H1 (cell line): ENCODE measurements around the gene NRROS. TPM values are rescaled to one million over a fixed set of nuclear protein-coding genes. Genes with fewer than 3 reads are reported as not detected.

Source experiments
- CTCF ChIA-PET: fragments of 300-600 bp; sonication (Branson Sonifier 250); formaldehyde crosslinking; loops from one replicate; lab custom pipeline; 2021; ENCODE audit not compliant: partially characterized antibody; lab: Charles Lee
- POLR2A ChIA-PET: fragments of 300-600 bp; sonication (Branson Sonifier 250); formaldehyde crosslinking; loops from one replicate; lab custom pipeline; 2021; ENCODE audit warnings: inconsistent platforms; ENCODE audit not compliant: partially characterized antibody; lab: Charles Lee
- DNase-seq, 2 experiments: peaks; one replicate each; pipeline versions ENCODE4 v3.0.0 to v3.0.0-alpha.2; 2010 to 2022; ENCODE audit warnings: low spot score in 2 of 2, low read depth in 1 of 2, mixed read lengths in 1 of 2
- FAIRE-seq: peaks from 2 replicates; lab custom pipeline; 2011; peaks lifted over from hg19 to GRCh38; lab: Jason Lieb, UNC
- H2AFZ ChIP-seq: 2 replicates; pipeline ENCODE4 v1.8.1; 2012; ENCODE audit warnings: low read length, inconsistent platforms
- H2AK5ac ChIP-seq: 2 replicates; pipeline ENCODE4 v1.6.1; 2013; ENCODE audit warnings: low read depth, low read length
- H2BK120ac ChIP-seq: replicated peaks from 2 replicates; pipeline ENCODE3; 2013; ENCODE audit warnings: low read depth, low read length, inconsistent platforms
- H2BK12ac ChIP-seq: 2 replicates; pipeline ENCODE4 v1.6.1; 2013; ENCODE audit warnings: low read depth, low read length
- H2BK15ac ChIP-seq: 2 replicates; pipeline ENCODE4 v1.6.1; 2013; ENCODE audit warnings: low read length
- H2BK20ac ChIP-seq: 2 replicates; pipeline ENCODE4 v1.6.1; 2013; ENCODE audit warnings: low read length
- H2BK5ac ChIP-seq: 2 replicates; pipeline ENCODE4 v1.6.1; 2013; ENCODE audit warnings: low read depth, low read length
- H3K14ac ChIP-seq: 2 replicates; pipeline ENCODE4 v1.6.1; 2013; ENCODE audit warnings: inconsistent platforms; ENCODE audit not compliant: insufficient read length
- H3K18ac ChIP-seq: 2 replicates; pipeline ENCODE4 v1.6.1; 2013; ENCODE audit warnings: low read length; ENCODE audit errors: extremely low read depth
- H3K23ac ChIP-seq: 2 replicates; pipeline ENCODE4 v1.6.1; 2013; ENCODE audit warnings: inconsistent platforms; ENCODE audit not compliant: insufficient read length
- H3K23me2 ChIP-seq: 2 replicates; pipeline ENCODE4 v1.6.1; 2013; ENCODE audit warnings: low read depth, low read length
- H3K27ac ChIP-seq: 2 replicates; pipeline ENCODE4 v1.6.1; 2011; ENCODE audit warnings: low read depth, low read length, inconsistent platforms
- H3K27me3 ChIP-seq, 4 experiments: replicated peaks in 1 of 4; 1 replicate in 1 of 4; 2 replicates in 3 of 4; pipeline versions ENCODE4 v1.6.1 to v1.8.1; 2011 to 2013; ENCODE audit warnings: low read length in 3 of 4, mild to moderate bottlenecking in 3 of 4, inconsistent platforms in 2 of 4, mixed read lengths in 2 of 4, moderate library complexity in 1 of 4; ENCODE audit not compliant: control insufficient read depth in 3 of 4, insufficient read depth in 3 of 4; ENCODE audit errors: extremely low read depth in 1 of 4
- H3K36me3 ChIP-seq, 4 experiments: 2 replicates each; pipeline versions ENCODE4 v1.6.1 to v1.8.1; 2011 to 2013; ENCODE audit warnings: mild to moderate bottlenecking in 4 of 4, low read length in 3 of 4, moderate library complexity in 2 of 4, control low read depth in 1 of 4, inconsistent platforms in 1 of 4; ENCODE audit not compliant: insufficient read depth in 4 of 4, control insufficient read depth in 2 of 4
- H3K4ac ChIP-seq: replicated peaks from 2 replicates; pipeline ENCODE3; 2013; ENCODE audit warnings: low read length, low read depth, mixed read lengths, inconsistent platforms; ENCODE audit not compliant: insufficient read length
- H3K4me1 ChIP-seq, 4 experiments: replicated peaks in 1 of 4; 1 replicate in 1 of 4; 2 replicates in 3 of 4; pipeline versions ENCODE4 v1.6.1 to v1.8.1; 2011 to 2013; ENCODE audit warnings: low read length in 3 of 4, inconsistent platforms in 2 of 4, mixed read lengths in 1 of 4; ENCODE audit not compliant: insufficient read depth in 4 of 4, control insufficient read depth in 3 of 4
- H3K4me2 ChIP-seq, 2 experiments: 2 replicates each; pipeline versions ENCODE4 v1.6.1 to v1.8.1; 2011 to 2013; ENCODE audit warnings: low read depth in 2 of 2, low read length in 2 of 2, control low read depth in 1 of 2, inconsistent platforms in 1 of 2, mild to moderate bottlenecking in 1 of 2; ENCODE audit not compliant: insufficient read depth in 1 of 2
- H3K4me3 ChIP-seq, 4 experiments: fragments of 200-600, 300-600 bp in 1 of 4; sonication (generic), shearing (Covaris generic), sonication (Bioruptor Twin) in 1 of 4; 2 replicates each; pipeline versions ENCODE4 v1.5.1 to v1.8.1; 2011 to 2016; ENCODE audit warnings: low read length in 4 of 4, low read depth in 3 of 4, control low read depth in 2 of 4, inconsistent platforms in 2 of 4, mild to moderate bottlenecking in 2 of 4, mixed read lengths in 1 of 4, moderate library complexity in 1 of 4; ENCODE audit not compliant: insufficient read depth in 2 of 4; ENCODE audit errors: extremely low read depth in 1 of 4
- H3K56ac ChIP-seq: replicated peaks from 2 replicates; pipeline ENCODE3; 2013; ENCODE audit warnings: low read depth, mild to moderate bottlenecking, mixed read lengths, low read length, inconsistent platforms; ENCODE audit not compliant: insufficient read length
- H3K79me1 ChIP-seq: 2 replicates; pipeline ENCODE4 v1.6.1; 2013; ENCODE audit warnings: low read depth, low read length, control low read depth
- H3K79me2 ChIP-seq, 2 experiments: 2 replicates each; pipeline versions ENCODE4 v1.6.1 to v1.8.1; 2012 to 2013; ENCODE audit warnings: low read length in 2 of 2, mild to moderate bottlenecking in 2 of 2, inconsistent platforms in 1 of 2; ENCODE audit not compliant: insufficient read depth in 2 of 2, control insufficient read depth in 1 of 2
- H3K9ac ChIP-seq, 4 experiments: replicated peaks in 1 of 4; 1 replicate in 1 of 4; 2 replicates in 3 of 4; pipeline versions ENCODE4 v1.6.1 to v1.8.1; 2011 to 2013; ENCODE audit warnings: low read depth in 3 of 4, low read length in 3 of 4, control low read depth in 2 of 4, mild to moderate bottlenecking in 2 of 4, moderate library complexity in 2 of 4, inconsistent platforms in 1 of 4; ENCODE audit errors: extremely low read depth in 1 of 4
- H3K9me3 ChIP-seq, 2 experiments: 2 replicates each; pipeline versions ENCODE4 v1.6.1 to v1.8.1; 2012 to 2013; ENCODE audit warnings: mild to moderate bottlenecking in 2 of 2, moderate library complexity in 2 of 2, control low read depth in 1 of 2, inconsistent platforms in 1 of 2, low read depth in 1 of 2, low read length in 1 of 2, mixed read lengths in 1 of 2; ENCODE audit not compliant: insufficient read depth in 2 of 2
- H4K20me1 ChIP-seq, 2 experiments: replicated peaks in 1 of 2; 2 replicates each; pipeline versions ENCODE3 to v1.8.1; 2011 to 2013; ENCODE audit warnings: inconsistent platforms in 2 of 2, low read length in 2 of 2, mild to moderate bottlenecking in 1 of 2; ENCODE audit not compliant: insufficient read depth in 2 of 2, control insufficient read depth in 1 of 2
- H4K5ac ChIP-seq: 2 replicates; pipeline ENCODE4 v1.6.1; 2013; ENCODE audit warnings: low read length, low read depth, mixed read lengths, inconsistent platforms; ENCODE audit not compliant: insufficient read length
- H4K8ac ChIP-seq: 2 replicates; pipeline ENCODE4 v1.8.0; 2013; ENCODE audit warnings: mild to moderate bottlenecking, moderate library complexity, low read length, inconsistent platforms; ENCODE audit not compliant: insufficient read depth; ENCODE audit errors: extremely low read depth
- H4K91ac ChIP-seq: replicated peaks from 2 replicates; pipeline ENCODE3; 2013; ENCODE audit warnings: low read length, mixed read lengths, inconsistent platforms; ENCODE audit not compliant: insufficient read length
- ASH2L ChIP-seq: fragments of 200-600, 300-600 bp; sonication (generic); IDR thresholded peaks from one replicate; pipeline ENCODE4 v1.7.1; 2017; ENCODE audit warnings: low read length
- CHD1 ChIP-seq: IDR thresholded peaks from 2 replicates; pipeline ENCODE4 v1.6.1; 2012; ENCODE audit warnings: low read depth, low read length, improper control_type of control experiment
- HDAC2 ChIP-seq, 2 experiments: fragments of 300-600 bp in 1 of 2; sonication (generic) in 1 of 2; IDR thresholded peaks; 2 replicates each; pipeline ENCODE4 v1.6.1; 2011 to 2012; ENCODE audit warnings: low read depth in 2 of 2, low read length in 2 of 2, mild to moderate bottlenecking in 2 of 2, moderate library complexity in 2 of 2, borderline replicate concordance in 1 of 2, inconsistent platforms in 1 of 2
- KDM4A ChIP-seq: IDR thresholded peaks from one replicate; pipeline ENCODE4 v1.7.1; 2012; ENCODE audit warnings: low read depth, mild to moderate bottlenecking, moderate library complexity, low read length, inconsistent platforms; ENCODE audit not compliant: severe bottlenecking
- MAX ChIP-seq: IDR thresholded peaks from 2 replicates; pipeline ENCODE4 v1.6.1; 2012; ENCODE audit warnings: inconsistent platforms
- TAF7 ChIP-seq: optimal IDR thresholded peaks from 2 replicates; pipeline ENCODE3; 2011; ENCODE audit warnings: low read depth, mild to moderate bottlenecking, inconsistent platforms, low read length, moderate library complexity, borderline replicate concordance
- TCF12 ChIP-seq: IDR thresholded peaks from 2 replicates; pipeline ENCODE4 v1.6.1; 2011; ENCODE audit warnings: low read depth, mild to moderate bottlenecking, low read length
- WGBS, 2 experiments: shearing (Covaris generic) in 1 of 2; methylation state at CpG; one replicate each; pipeline versions ENCODE4 v1.1.6 to v1.1.7; 2013 to 2015; ENCODE audit warnings: low lambda C conversion rate in 2 of 2, mixed read lengths in 2 of 2, inconsistent platforms in 1 of 2, low coverage in 1 of 2, missing lambda C conversion rate in 1 of 2; ENCODE audit not compliant: insufficient replicate concordance in 2 of 2, insufficient coverage in 1 of 2, insufficient read length in 1 of 2; ENCODE audit errors: extremely low coverage in 1 of 2, missing lambda C conversion rate in 1 of 2; 5-methylcytosine and 5-hydroxymethylcytosine counted together
- long read RNA-seq, 2 experiments: library from RNA in 1 of 2; library from capped mRNA in 1 of 2; stranded (forward); transcript quantifications; one replicate each; pipeline ENCODE4 v2.0.0, GENCODE V29; 2021; ENCODE audit warnings: inconsistent platforms in 1 of 2
- polyA minus RNA-seq, 3 experiments: library from RNA; depleted of rRNA, polyadenylated mRNA; stranded (reverse); fragments of >200 nt; gene quantifications; 1 replicate in 2 of 3; 2 replicates in 1 of 3; pipeline ENCODE4 v1.2.3, GENCODE V29; 2011
- polyA plus RNA-seq, 7 experiments: library from polyadenylated mRNA; depleted of rRNA in 3 of 7; stranded (reverse) in 5 of 7; unstranded in 2 of 7; fragments of >200 nt in 5 of 7; fragments of 200-250 nt in 2 of 7; gene quantifications; 1 replicate in 5 of 7; 2 replicates in 1 of 7; 4 replicates in 1 of 7; pipeline versions ENCODE4 v1.2.1 to v1.2.3, GENCODE V29; 2011 to 2013; ENCODE audit warnings: missing spikeins in 2 of 7, mixed read lengths in 2 of 7
- total RNA-seq: library from RNA; stranded (reverse); fragmentation: NEBNext Ultra II Directional; extraction: Animal tissue kit (Norgen Biotek cat#: 25700); gene quantifications from 2 replicates; pipeline ENCODE4 v1.2.1, GENCODE V29; 2021

Gene NRROS
- total RNA-seq (5.1 and 5.3 TPM in 2 replicates), polyA plus RNA-seq (2011; rRNA removed) (6.8 and 7.3 TPM in 2 replicates), polyA minus RNA-seq (2011; rRNA and poly(A)+ RNA removed) (2.2 and 2.6 TPM in 2 replicates)
- polyA plus RNA-seq (2011; cell fraction: cytosol; rRNA removed), result 2.3 TPM
- polyA plus RNA-seq (2011; cell fraction: nucleus; rRNA removed), result 5.1 TPM
- polyA plus RNA-seq (2012, experiment 1 of 2), result 3.4 to 7.6 TPM (median 6.4 TPM) in 4 replicates
- 5.6 TPM for polyA plus RNA-seq (2012, experiment 2 of 2)
- 10.3 TPM for polyA plus RNA-seq (2013, experiment 1 of 2)
- polyA plus RNA-seq (2013, experiment 2 of 2), result 10.1 TPM
- polyA minus RNA-seq (2011; cell fraction: cytosol; rRNA and poly(A)+ RNA removed), result 1.2 TPM
- polyA minus RNA-seq (2011; cell fraction: nucleus; rRNA and poly(A)+ RNA removed), result 2.8 TPM
- long read RNA-seq, experiment 1, partial matches to known transcripts, result 0 of 2 reads
- long read RNA-seq, experiment 1, other reads (novel, unspliced or antisense), result 0 of 2 reads
- long read RNA-seq, experiment 2, result 0 reads

- Histone ChIP-seq H2AFZ (peak within 1 kb of the TSS; percentile 65), H2BK12ac (peak within 1 kb of the TSS; percentile 27; the same call in 1 of the 2 replicates), H3K79me2 (no peaks in the 10 kb centered on the region), H3K9me3 (no peaks in the 10 kb centered on the region), H3K23ac (no peak within 1 kb of the TSS), H2BK120ac (peak within 1 kb of the TSS; percentile 19), H3K4ac (no peak within 1 kb of the TSS), H2BK15ac (peak within 1 kb of the TSS; percentile 94; the same call in 1 of the 2 replicates), H3K4me1 (peaks cover 3 to 10% (median 9%) of the 10 kb centered on the region in 4 experiments), H3K79me1 (no peaks in the 10 kb centered on the region), H2BK5ac (peak within 1 kb of the TSS; percentile 60; the same call in 1 of the 2 replicates), H3K4me3 (peak within 1 kb of the TSS; percentile 12 to 58 (median 26); a peak in 5 of 8 replicates), H3K9ac (peak within 1 kb of the TSS in 3 of 4 experiments; percentile 8 to 39 (median 34); a peak in 3 of 7 replicates), H4K5ac (peak within 1 kb of the TSS; percentile 19), H3K27ac (no peak within 1 kb of the TSS), H2BK20ac (0 out of 2 replicates have a peak within 1 kb of the TSS, but pooled peaks have one; percentile 5), H2AK5ac (0 out of 2 replicates have a peak within 1 kb of the TSS, but pooled peaks have one; percentile 68), H3K14ac (no peak within 1 kb of the TSS), H3K18ac (peak within 1 kb of the TSS; percentile 65; the same call in 1 of the 2 replicates), H3K23me2 (peaks cover 2% of the 10 kb centered on the region; the same call in 1 of the 2 replicates), H3K36me3 (no peaks in the 10 kb centered on the region), H3K27me3 (peaks cover 0 to 14% (median 9%) of the 10 kb centered on the region in 4 experiments; a peak in 4 of 7 replicates), H4K91ac (peak within 1 kb of the TSS; percentile 66), H3K4me2 (peak within 1 kb of the TSS; percentile 61 to 62), H3K56ac (peak within 1 kb of the TSS; percentile 18), H4K20me1 (no peaks in the 10 kb centered on the region), H4K8ac (peak within 1 kb of the TSS; percentile 91)
- FAIRE-seq (no peak), DNase-seq (peak; percentile 41 to 64)
- POLR2A ChIA-PET, result interaction anchor here (1.1 to 5.3 kb wide), 3 partner anchors 9 to 26 kb away, joined by 3 to 36 read pairs (median 3); no protein-coding TSS in a partner anchor
- CTCF ChIA-PET, result interaction anchor here (0.6 to 1.2 kb wide), 5 partner anchors 10 to 443 kb away, joined by 3 to 5 read pairs (median 3); no protein-coding TSS in a partner anchor
- 30% methylated on average over 50 of the region's 65 CpGs; no CpG with 5 or more reads in 1 of the 2 experiments for WGBS, 2 experiments
- TF ChIP-seq HDAC2 (IDR thresholded peaks at IDR 0.05; ENCODE audit: borderline replicate concordance in 1 of 2, low read depth in 2 of 2, low read length in 2 of 2) (peak in 1 of 2 experiments; percentile 94; a peak in 1 of 4 replicates), CHD1 (no peak), ASH2L (peak; percentile 64), MAX (peak; percentile 69), TCF12 (0 out of 2 replicates have a peak, but pooled peaks have one; percentile 2), KDM4A (peak; percentile 48), TAF7 (no peak)
These were observed at the start of gene NRROS for GRCh38 chr3:196639483-196640296. TSS of gene NRROS (plus strand) at chr3:196639694. CDS start at chr3:196654540, 14,846 bp downstream.
